H1 (cell line): ENCODE results near the gene FIZ1. TPM values are rescaled to one million over a fixed set of nuclear protein-coding genes. Genes with fewer than 3 reads are reported as not detected.

Source experiments
- CTCF ChIA-PET: fragments of 300-600 bp; sonication (Branson Sonifier 250); formaldehyde crosslinking; loops from one replicate; lab custom pipeline; 2021; ENCODE audit not compliant: partially characterized antibody; lab: Charles Lee
- POLR2A ChIA-PET: fragments of 300-600 bp; sonication (Branson Sonifier 250); formaldehyde crosslinking; loops from one replicate; lab custom pipeline; 2021; ENCODE audit warnings: inconsistent platforms; ENCODE audit not compliant: partially characterized antibody; lab: Charles Lee
- DNase-seq, 2 experiments: peaks; one replicate each; pipeline versions ENCODE4 v3.0.0 to v3.0.0-alpha.2; 2010 to 2022; ENCODE audit warnings: low spot score in 2 of 2, low read depth in 1 of 2, mixed read lengths in 1 of 2
- FAIRE-seq: peaks from 2 replicates; lab custom pipeline; 2011; peaks lifted over from hg19 to GRCh38; lab: Jason Lieb, UNC
- H2AFZ ChIP-seq: 2 replicates; pipeline ENCODE4 v1.8.1; 2012; ENCODE audit warnings: low read length, inconsistent platforms
- H2AK5ac ChIP-seq: 2 replicates; pipeline ENCODE4 v1.6.1; 2013; ENCODE audit warnings: low read depth, low read length
- H2BK120ac ChIP-seq: replicated peaks from 2 replicates; pipeline ENCODE3; 2013; ENCODE audit warnings: low read depth, low read length, inconsistent platforms
- H2BK12ac ChIP-seq: 2 replicates; pipeline ENCODE4 v1.6.1; 2013; ENCODE audit warnings: low read depth, low read length
- H2BK15ac ChIP-seq: 2 replicates; pipeline ENCODE4 v1.6.1; 2013; ENCODE audit warnings: low read length
- H2BK20ac ChIP-seq: 2 replicates; pipeline ENCODE4 v1.6.1; 2013; ENCODE audit warnings: low read length
- H2BK5ac ChIP-seq: 2 replicates; pipeline ENCODE4 v1.6.1; 2013; ENCODE audit warnings: low read depth, low read length
- H3K14ac ChIP-seq: 2 replicates; pipeline ENCODE4 v1.6.1; 2013; ENCODE audit warnings: inconsistent platforms; ENCODE audit not compliant: insufficient read length
- H3K18ac ChIP-seq: 2 replicates; pipeline ENCODE4 v1.6.1; 2013; ENCODE audit warnings: low read length; ENCODE audit errors: extremely low read depth
- H3K23ac ChIP-seq: 2 replicates; pipeline ENCODE4 v1.6.1; 2013; ENCODE audit warnings: inconsistent platforms; ENCODE audit not compliant: insufficient read length
- H3K23me2 ChIP-seq: 2 replicates; pipeline ENCODE4 v1.6.1; 2013; ENCODE audit warnings: low read depth, low read length
- H3K27ac ChIP-seq: 2 replicates; pipeline ENCODE4 v1.6.1; 2011; ENCODE audit warnings: low read depth, low read length, inconsistent platforms
- H3K27me3 ChIP-seq, 4 experiments: replicated peaks in 1 of 4; 1 replicate in 1 of 4; 2 replicates in 3 of 4; pipeline versions ENCODE4 v1.6.1 to v1.8.1; 2011 to 2013; ENCODE audit warnings: low read length in 3 of 4, mild to moderate bottlenecking in 3 of 4, inconsistent platforms in 2 of 4, mixed read lengths in 2 of 4, moderate library complexity in 1 of 4; ENCODE audit not compliant: control insufficient read depth in 3 of 4, insufficient read depth in 3 of 4; ENCODE audit errors: extremely low read depth in 1 of 4
- H3K36me3 ChIP-seq, 4 experiments: 2 replicates each; pipeline versions ENCODE4 v1.6.1 to v1.8.1; 2011 to 2013; ENCODE audit warnings: mild to moderate bottlenecking in 4 of 4, low read length in 3 of 4, moderate library complexity in 2 of 4, control low read depth in 1 of 4, inconsistent platforms in 1 of 4; ENCODE audit not compliant: insufficient read depth in 4 of 4, control insufficient read depth in 2 of 4
- H3K4ac ChIP-seq: replicated peaks from 2 replicates; pipeline ENCODE3; 2013; ENCODE audit warnings: low read length, low read depth, mixed read lengths, inconsistent platforms; ENCODE audit not compliant: insufficient read length
- H3K4me1 ChIP-seq, 4 experiments: replicated peaks in 1 of 4; 1 replicate in 1 of 4; 2 replicates in 3 of 4; pipeline versions ENCODE4 v1.6.1 to v1.8.1; 2011 to 2013; ENCODE audit warnings: low read length in 3 of 4, inconsistent platforms in 2 of 4, mixed read lengths in 1 of 4; ENCODE audit not compliant: insufficient read depth in 4 of 4, control insufficient read depth in 3 of 4
- H3K4me2 ChIP-seq, 2 experiments: 2 replicates each; pipeline versions ENCODE4 v1.6.1 to v1.8.1; 2011 to 2013; ENCODE audit warnings: low read depth in 2 of 2, low read length in 2 of 2, control low read depth in 1 of 2, inconsistent platforms in 1 of 2, mild to moderate bottlenecking in 1 of 2; ENCODE audit not compliant: insufficient read depth in 1 of 2
- H3K4me3 ChIP-seq, 4 experiments: fragments of 200-600, 300-600 bp in 1 of 4; sonication (generic), shearing (Covaris generic), sonication (Bioruptor Twin) in 1 of 4; 2 replicates each; pipeline versions ENCODE4 v1.5.1 to v1.8.1; 2011 to 2016; ENCODE audit warnings: low read length in 4 of 4, low read depth in 3 of 4, control low read depth in 2 of 4, inconsistent platforms in 2 of 4, mild to moderate bottlenecking in 2 of 4, mixed read lengths in 1 of 4, moderate library complexity in 1 of 4; ENCODE audit not compliant: insufficient read depth in 2 of 4; ENCODE audit errors: extremely low read depth in 1 of 4
- H3K56ac ChIP-seq: replicated peaks from 2 replicates; pipeline ENCODE3; 2013; ENCODE audit warnings: low read depth, mild to moderate bottlenecking, mixed read lengths, low read length, inconsistent platforms; ENCODE audit not compliant: insufficient read length
- H3K79me1 ChIP-seq: 2 replicates; pipeline ENCODE4 v1.6.1; 2013; ENCODE audit warnings: low read depth, low read length, control low read depth
- H3K79me2 ChIP-seq, 2 experiments: 2 replicates each; pipeline versions ENCODE4 v1.6.1 to v1.8.1; 2012 to 2013; ENCODE audit warnings: low read length in 2 of 2, mild to moderate bottlenecking in 2 of 2, inconsistent platforms in 1 of 2; ENCODE audit not compliant: insufficient read depth in 2 of 2, control insufficient read depth in 1 of 2
- H3K9ac ChIP-seq, 4 experiments: replicated peaks in 1 of 4; 1 replicate in 1 of 4; 2 replicates in 3 of 4; pipeline versions ENCODE4 v1.6.1 to v1.8.1; 2011 to 2013; ENCODE audit warnings: low read depth in 3 of 4, low read length in 3 of 4, control low read depth in 2 of 4, mild to moderate bottlenecking in 2 of 4, moderate library complexity in 2 of 4, inconsistent platforms in 1 of 4; ENCODE audit errors: extremely low read depth in 1 of 4
- H3K9me3 ChIP-seq, 2 experiments: 2 replicates each; pipeline versions ENCODE4 v1.6.1 to v1.8.1; 2012 to 2013; ENCODE audit warnings: mild to moderate bottlenecking in 2 of 2, moderate library complexity in 2 of 2, control low read depth in 1 of 2, inconsistent platforms in 1 of 2, low read depth in 1 of 2, low read length in 1 of 2, mixed read lengths in 1 of 2; ENCODE audit not compliant: insufficient read depth in 2 of 2
- H4K20me1 ChIP-seq, 2 experiments: replicated peaks in 1 of 2; 2 replicates each; pipeline versions ENCODE3 to v1.8.1; 2011 to 2013; ENCODE audit warnings: inconsistent platforms in 2 of 2, low read length in 2 of 2, mild to moderate bottlenecking in 1 of 2; ENCODE audit not compliant: insufficient read depth in 2 of 2, control insufficient read depth in 1 of 2
- H4K5ac ChIP-seq: 2 replicates; pipeline ENCODE4 v1.6.1; 2013; ENCODE audit warnings: low read length, low read depth, mixed read lengths, inconsistent platforms; ENCODE audit not compliant: insufficient read length
- H4K8ac ChIP-seq: 2 replicates; pipeline ENCODE4 v1.8.0; 2013; ENCODE audit warnings: mild to moderate bottlenecking, moderate library complexity, low read length, inconsistent platforms; ENCODE audit not compliant: insufficient read depth; ENCODE audit errors: extremely low read depth
- H4K91ac ChIP-seq: replicated peaks from 2 replicates; pipeline ENCODE3; 2013; ENCODE audit warnings: low read length, mixed read lengths, inconsistent platforms; ENCODE audit not compliant: insufficient read length
- ASH2L ChIP-seq: fragments of 200-600, 300-600 bp; sonication (generic); IDR thresholded peaks from one replicate; pipeline ENCODE4 v1.7.1; 2017; ENCODE audit warnings: low read length
- BACH1 ChIP-seq: IDR thresholded peaks from 2 replicates; pipeline ENCODE4 v1.6.1; 2012; ENCODE audit warnings: low read length, improper control_type of control experiment
- GABPA ChIP-seq: IDR thresholded peaks from 2 replicates; pipeline ENCODE4 v1.6.1; 2011; ENCODE audit warnings: mild to moderate bottlenecking, low read length, moderate library complexity, borderline replicate concordance; ENCODE audit not compliant: insufficient read depth
- HDAC6 ChIP-seq: IDR thresholded peaks from one replicate; pipeline ENCODE4 v1.7.1; 2012; ENCODE audit warnings: low read depth, mild to moderate bottlenecking, inconsistent platforms, low read length, moderate library complexity
- KDM4A ChIP-seq: IDR thresholded peaks from one replicate; pipeline ENCODE4 v1.7.1; 2012; ENCODE audit warnings: low read depth, mild to moderate bottlenecking, moderate library complexity, low read length, inconsistent platforms; ENCODE audit not compliant: severe bottlenecking
- MAFK ChIP-seq: IDR thresholded peaks from 2 replicates; pipeline ENCODE4 v1.6.1; 2012; ENCODE audit warnings: low read depth, mild to moderate bottlenecking, improper control_type of control experiment, low read length
- NRF1 ChIP-seq: IDR thresholded peaks from 2 replicates; pipeline ENCODE4 v1.6.1; 2011; ENCODE audit warnings: mild to moderate bottlenecking, low read depth, low read length, improper control_type of control experiment
- SP4 ChIP-seq: IDR thresholded peaks from 2 replicates; pipeline ENCODE4 v1.6.1; 2012; ENCODE audit warnings: low read length, inconsistent platforms
- SUZ12 ChIP-seq: fragments of 200-600 bp; sonication (generic); IDR thresholded peaks from 2 replicates; pipeline ENCODE4 v1.6.1; 2012; ENCODE audit warnings: mild to moderate bottlenecking, inconsistent platforms, low read length, moderate library complexity, mixed read lengths
- TAF7 ChIP-seq: optimal IDR thresholded peaks from 2 replicates; pipeline ENCODE3; 2011; ENCODE audit warnings: low read depth, mild to moderate bottlenecking, inconsistent platforms, low read length, moderate library complexity, borderline replicate concordance
- YY1 ChIP-seq: IDR thresholded peaks from 2 replicates; pipeline ENCODE4 v1.6.1; 2011; ENCODE audit warnings: low read depth, mild to moderate bottlenecking, low read length
- WGBS, 2 experiments: shearing (Covaris generic) in 1 of 2; methylation state at CpG; one replicate each; pipeline versions ENCODE4 v1.1.6 to v1.1.7; 2013 to 2015; ENCODE audit warnings: low lambda C conversion rate in 2 of 2, mixed read lengths in 2 of 2, inconsistent platforms in 1 of 2, low coverage in 1 of 2, missing lambda C conversion rate in 1 of 2; ENCODE audit not compliant: insufficient replicate concordance in 2 of 2, insufficient coverage in 1 of 2, insufficient read length in 1 of 2; ENCODE audit errors: extremely low coverage in 1 of 2, missing lambda C conversion rate in 1 of 2; 5-methylcytosine and 5-hydroxymethylcytosine counted together
- polyA plus RNA-seq, 7 experiments: library from polyadenylated mRNA; depleted of rRNA in 3 of 7; stranded (reverse) in 5 of 7; unstranded in 2 of 7; fragments of >200 nt in 5 of 7; fragments of 200-250 nt in 2 of 7; gene quantifications; 1 replicate in 5 of 7; 2 replicates in 1 of 7; 4 replicates in 1 of 7; pipeline versions ENCODE4 v1.2.1 to v1.2.3, GENCODE V29; 2011 to 2013; ENCODE audit warnings: missing spikeins in 2 of 7, mixed read lengths in 2 of 7
- total RNA-seq: library from RNA; stranded (reverse); fragmentation: NEBNext Ultra II Directional; extraction: Animal tissue kit (Norgen Biotek cat#: 25700); gene quantifications from 2 replicates; pipeline ENCODE4 v1.2.1, GENCODE V29; 2021

Gene FIZ1
- total and polyA plus RNA-seq, 2 of the 8 experiments (the other 6 are each of a cell fraction or from before 2014, with no cell fraction given): 9.1 to 18.5 TPM

DNA sequence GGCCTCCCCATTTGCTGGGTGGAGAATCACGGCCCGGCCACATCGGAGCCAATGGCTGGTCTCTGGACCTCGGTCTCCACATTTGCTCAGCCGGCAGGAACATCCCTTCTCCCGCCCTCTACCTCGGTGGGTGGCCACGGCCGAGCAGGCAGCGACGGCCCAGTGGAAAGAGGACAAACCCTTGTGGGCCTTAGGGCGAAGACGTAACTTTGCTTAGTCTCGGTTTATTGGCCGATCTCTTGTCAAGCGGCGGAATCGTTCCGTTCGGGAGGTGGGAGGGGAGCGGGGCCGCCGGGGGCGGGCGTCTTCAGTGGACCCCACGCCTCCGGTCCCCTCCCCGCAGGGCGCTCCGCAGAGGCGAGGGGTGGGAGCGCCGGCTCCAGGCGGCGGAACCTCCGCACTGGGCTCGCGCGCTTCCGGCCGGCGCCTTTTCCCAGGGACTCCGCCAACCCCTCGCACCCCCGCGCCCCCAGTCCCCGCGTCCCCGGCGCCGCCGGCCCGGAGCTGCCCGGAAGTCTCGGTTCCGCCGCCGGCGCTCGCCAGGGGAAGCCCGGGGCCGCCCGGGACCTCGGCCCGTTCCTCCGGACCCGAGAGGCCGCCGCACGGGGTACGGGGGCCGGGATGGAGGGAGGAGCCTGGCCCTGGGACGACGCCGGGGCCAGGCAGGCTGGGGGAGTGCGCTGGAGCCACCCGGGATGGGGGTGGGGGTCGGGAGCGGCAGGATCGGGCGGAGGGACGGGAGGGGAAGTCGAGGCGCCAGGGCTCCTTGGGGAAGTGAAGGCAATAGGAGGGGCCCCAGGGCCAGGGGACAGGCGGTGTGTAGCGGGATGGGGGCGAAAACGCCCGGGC, 41.5 kb upstream of the FIZ1 start, which contains the start of gene ZNF580:
Gene ZNF580 (plus strand): TSS at position 426 of the 849 bp plus-strand sequence. CDS start 1,507 bp downstream, outside the sequence.
- H3K14ac ChIP-seq: no peak within 1 kb of the TSS
- H3K9me3 ChIP-seq: no peaks in the 10 kb centered on the region; a peak in 1 of 4 replicates
- peaks cover 3 to 19% (median 12%) of the 10 kb centered on the region in 4 experiments for H3K4me1 ChIP-seq
- H3K27me3 ChIP-seq: no peaks in the 10 kb centered on the region
- no peak within 1 kb of the TSS for H2AK5ac ChIP-seq
- FAIRE-seq (no peak), DNase-seq (peak in 1 of 2 experiments; percentile 86)
- H2BK120ac ChIP-seq: no peak within 1 kb of the TSS
- peaks cover 32% of the 10 kb centered on the region for H3K23me2 ChIP-seq
- H4K8ac ChIP-seq: peak within 1 kb of the TSS; percentile 0
- peak within 1 kb of the TSS; percentile 8 for H3K56ac ChIP-seq
- H3K79me1 ChIP-seq: peaks cover 21% of the 10 kb centered on the region
- H4K20me1 ChIP-seq: peaks cover 3 to 11% of the 10 kb centered on the region in 2 experiments
- peak within 1 kb of the TSS; percentile 72 for H3K18ac ChIP-seq
- H3K79me2 ChIP-seq: peaks cover 5 to 36% of the 10 kb centered on the region in 2 experiments; a peak in 3 of 4 replicates
- no peak within 1 kb of the TSS for H3K23ac ChIP-seq
- peak within 1 kb of the TSS; percentile 15 for H4K91ac ChIP-seq
- ChIA-PET POLR2A (interaction anchor here (0.6 to 1.9 kb wide), 9 partner anchors 8 to 144 kb away, joined by 3 to 6 read pairs (median 4); partner anchors contain the start of genes FIZ1, U2AF2 and ZNF524), CTCF (interaction anchor here (0.6 to 2.1 kb wide), 6 partner anchors 12 to 1024 kb away, joined by 3 to 10 read pairs (median 4); partner anchors contain the start of gene ZNF865)
- peak within 1 kb of the TSS; percentile 35; the same call in 1 of the 2 replicates for H2BK5ac ChIP-seq
- H2AFZ ChIP-seq: no peak within 1 kb of the TSS; the same call in 1 of the 2 replicates
- peak within 1 kb of the TSS; percentile 68 to 98 (median 80) for H3K4me3 ChIP-seq
- H2BK15ac ChIP-seq: peak within 1 kb of the TSS; percentile 81
- peak within 1 kb of the TSS; percentile 61 for H3K4ac ChIP-seq
- peak within 1 kb of the TSS; percentile 45; the same call in 1 of the 2 replicates for H3K27ac ChIP-seq
- peaks cover 7 to 11% (median 10%) of the 10 kb centered on the region in 4 experiments for H3K36me3 ChIP-seq
- H4K5ac ChIP-seq: peak within 1 kb of the TSS; percentile 50
- 6% methylated on average over 33 of the region's 89 CpGs; no CpG with 5 or more reads in 1 of the 2 experiments for WGBS, 2 experiments
- no peak within 1 kb of the TSS for H2BK20ac ChIP-seq
- peak within 1 kb of the TSS; percentile 87 to 99 for H3K4me2 ChIP-seq
- H2BK12ac ChIP-seq: no peak within 1 kb of the TSS; the same call in 1 of the 2 replicates
- H3K9ac ChIP-seq: peak within 1 kb of the TSS; percentile 25 to 56 (median 40)
- TF ChIP-seq BACH1 (peak; percentile 27), HDAC6 (no peak), NRF1 (no peak), MAFK (no peak), SUZ12 (0 out of 2 replicates have a peak, but pooled peaks have one; percentile 21), KDM4A (peak; percentile 56), YY1 (peak; percentile 5; the same call in 1 of the 2 replicates), GABPA (peak; percentile 67; the same call in 1 of the 2 replicates), SP4 (no peak), ASH2L (peak; percentile 75), TAF7 (peak; percentile 57)
